ENCODE data around the gene FNDC3B.
"Not testable (repeated sequence)": the region's sequence is repeated elsewhere in the genome, so short reads cannot be mapped to it uniquely, and the experiment has no call there.

Gene FNDC3B

DNA sequence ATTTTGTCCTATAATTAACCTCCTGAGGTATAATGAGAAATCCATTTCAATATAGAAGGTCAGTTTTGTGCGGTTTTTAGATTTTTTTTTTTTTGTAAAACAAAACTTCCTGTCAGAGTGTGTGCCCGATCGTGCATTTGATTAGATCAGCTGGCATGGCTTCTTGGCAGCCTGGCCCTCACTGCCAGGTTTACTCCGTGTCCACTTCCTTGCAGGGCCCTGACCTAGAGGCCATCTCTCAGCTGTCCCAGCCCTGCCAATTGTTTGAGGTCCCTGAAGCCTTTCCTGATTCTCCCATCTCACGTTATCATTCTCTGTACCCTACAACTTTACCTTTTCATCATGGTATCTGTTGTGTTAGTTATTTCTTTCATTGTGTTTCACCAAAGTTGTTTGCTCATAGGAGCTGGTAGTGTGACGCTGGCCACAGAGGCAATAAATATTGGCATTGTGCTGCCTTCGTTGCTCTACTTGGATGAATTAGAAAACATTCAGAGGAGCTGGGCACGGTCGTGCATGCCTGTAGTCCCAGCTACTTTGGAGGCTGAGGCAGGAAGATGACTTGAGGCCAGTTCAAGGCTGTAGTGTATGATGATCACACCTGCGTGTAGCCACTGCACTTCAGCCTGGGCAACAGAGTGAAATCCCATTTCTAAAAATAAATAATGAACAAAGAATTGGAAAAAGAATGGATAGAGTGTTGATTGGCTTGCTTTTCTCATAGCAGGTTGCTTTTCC lies 206.9 kb downstream of the FNDC3B start:
- DNase-seq = no peak

DNA sequence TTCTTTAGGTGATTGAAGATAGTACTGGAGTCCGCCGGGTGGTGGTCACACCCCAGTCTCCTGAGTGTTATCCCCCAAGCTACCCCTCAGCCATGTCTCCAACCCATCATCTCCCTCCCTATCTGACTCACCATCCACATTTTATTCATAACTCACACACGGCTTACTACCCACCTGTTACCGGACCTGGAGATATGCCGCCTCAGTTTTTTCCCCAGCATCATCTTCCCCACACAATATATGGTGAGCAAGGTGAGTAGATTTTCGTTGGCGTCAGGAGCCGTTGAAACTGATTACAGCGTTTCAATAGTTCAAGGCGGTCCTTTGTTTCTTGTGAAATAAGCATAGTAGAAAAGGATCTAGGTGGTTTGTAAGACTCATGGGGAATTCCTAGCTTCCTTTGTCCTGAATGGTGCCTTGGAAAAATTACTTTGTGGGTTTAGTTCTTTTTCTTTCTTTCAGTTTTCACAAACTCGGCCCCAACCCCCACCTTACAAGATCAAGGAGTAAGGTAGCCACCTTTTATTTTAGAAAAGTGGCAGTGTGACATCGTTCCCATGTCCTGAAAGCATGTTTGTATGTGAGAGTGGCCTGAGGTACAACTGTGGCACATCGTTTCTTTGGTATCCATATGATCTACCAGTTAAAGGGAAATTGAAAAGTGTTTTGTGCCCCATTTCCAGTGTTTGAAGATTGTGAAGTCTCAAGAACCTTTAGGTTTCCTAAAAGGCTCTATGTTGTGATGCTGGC lies 208.3 kb downstream of the FNDC3B start:
- no peak for DNase-seq

DNA sequence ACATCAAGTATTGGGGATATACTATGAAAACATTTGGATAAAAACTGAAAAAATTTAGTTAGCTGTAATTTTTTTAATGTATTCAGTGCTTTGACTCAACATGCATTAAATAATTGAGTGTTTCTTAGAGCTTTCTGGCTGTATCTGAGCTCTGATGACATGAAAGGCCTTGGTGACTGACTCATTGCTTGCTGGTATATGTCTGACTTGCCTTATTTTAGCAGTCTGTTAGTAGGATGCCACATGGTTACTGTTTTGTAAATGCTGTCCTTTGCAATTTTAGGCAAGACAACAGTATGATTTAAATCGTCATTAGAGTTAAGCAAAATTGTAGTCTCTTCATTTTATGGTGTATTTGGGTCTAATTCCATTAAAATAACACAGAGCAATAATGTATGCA lies 209.7 kb downstream of the FNDC3B start:
- no peak for DNase-seq

DNA sequence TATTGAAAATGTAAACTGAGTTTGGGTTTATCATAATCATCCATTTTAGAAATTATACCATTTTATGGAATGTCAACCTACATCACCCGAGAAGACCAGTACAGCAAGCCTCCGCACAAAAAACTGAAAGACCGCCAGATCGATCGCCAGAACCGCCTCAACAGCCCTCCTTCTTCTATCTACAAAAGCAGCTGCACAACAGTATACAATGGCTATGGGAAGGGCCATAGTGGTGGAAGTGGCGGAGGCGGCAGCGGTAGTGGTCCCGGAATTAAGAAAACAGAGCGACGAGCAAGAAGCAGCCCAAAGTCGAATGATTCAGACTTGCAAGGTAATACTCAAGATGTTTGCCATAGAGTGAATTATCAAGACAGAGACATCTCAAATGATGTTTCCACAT lies 211.8 kb downstream of the FNDC3B start:
- DNase-seq = no peak

DNA sequence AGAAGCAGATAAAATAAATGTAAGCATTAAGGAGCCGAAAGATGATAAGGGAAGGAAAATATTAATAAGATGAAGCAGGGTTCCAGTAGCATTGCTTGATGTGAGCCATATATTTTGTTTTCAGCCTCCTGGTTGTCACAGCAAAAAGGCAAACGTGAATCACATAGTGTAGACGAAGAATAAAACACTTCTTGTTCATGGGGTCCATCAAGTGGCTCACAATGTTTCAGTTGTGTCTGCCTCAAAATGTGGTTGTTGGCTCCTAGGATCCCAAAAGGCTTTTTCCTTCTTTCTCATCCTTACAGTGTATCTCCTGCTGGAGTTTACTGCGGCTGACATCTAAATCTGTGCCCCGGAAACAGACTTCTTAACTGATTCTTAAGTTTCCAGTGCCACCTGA lies 213.8 kb downstream of the FNDC3B start:
- no peak for DNase-seq

GRCh38 chr3:172254542-172254941 lies 215.2 kb downstream of the FNDC3B start:
- no peak for DNase-seq

- DNase-seq = not testable (repeated sequence)
These were observed 215.9 kb downstream of the FNDC3B start for GRCh38 chr3:172255321-172255720.

DNA sequence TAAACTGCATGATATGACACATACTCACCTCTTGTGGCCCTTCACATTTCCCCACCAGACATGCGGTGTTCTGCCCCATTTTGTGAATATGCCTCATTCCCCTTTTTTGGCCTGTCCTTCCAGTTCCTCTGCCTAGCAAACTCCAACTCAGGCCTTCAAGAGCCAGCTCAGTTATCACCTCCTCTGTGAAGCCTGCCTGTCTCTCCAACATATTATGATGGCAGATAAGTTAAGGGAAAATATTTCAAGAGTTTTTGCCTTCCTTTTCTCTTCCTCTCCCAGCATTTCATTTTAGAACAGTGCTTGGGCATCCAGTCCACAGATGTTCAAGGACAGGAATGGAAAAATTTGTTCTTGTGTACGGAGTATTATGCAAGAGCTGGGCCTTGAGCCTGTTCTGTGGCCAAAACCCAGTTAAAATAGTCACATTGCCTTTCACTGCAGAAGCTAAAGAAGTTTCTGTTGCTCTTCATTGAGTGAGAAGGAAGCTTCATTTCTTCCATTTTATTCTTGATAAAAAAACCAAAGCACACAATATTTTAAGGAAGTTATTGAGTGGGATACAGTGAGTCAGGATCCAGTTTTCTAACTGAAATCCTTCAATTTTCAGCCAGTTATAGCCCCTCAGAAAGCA lies 216.8 kb downstream of the FNDC3B start:
- no peak for DNase-seq

GRCh38 chr3:172257648-172258400 lies 218.4 kb downstream of the FNDC3B start:
- DNase-seq = no peak

- DNase-seq = no peak
These were observed 219.2 kb downstream of the FNDC3B start for GRCh38 chr3:172258624-172259023.

- no peak for DNase-seq
These were observed 219.7 kb downstream of the FNDC3B start for GRCh38 chr3:172259111-172259541.

- no peak for DNase-seq
These were observed 220.4 kb downstream of the FNDC3B start for GRCh38 chr3:172259726-172260248.

GRCh38 chr3:172260381-172260780 lies 221.0 kb downstream of the FNDC3B start:
- no peak for DNase-seq

- DNase-seq = no peak
These were observed 221.7 kb downstream of the FNDC3B start for GRCh38 chr3:172261054-172261453.

- DNase-seq = no peak
These were observed 223.7 kb downstream of the FNDC3B start for GRCh38 chr3:172262991-172263608.

DNA sequence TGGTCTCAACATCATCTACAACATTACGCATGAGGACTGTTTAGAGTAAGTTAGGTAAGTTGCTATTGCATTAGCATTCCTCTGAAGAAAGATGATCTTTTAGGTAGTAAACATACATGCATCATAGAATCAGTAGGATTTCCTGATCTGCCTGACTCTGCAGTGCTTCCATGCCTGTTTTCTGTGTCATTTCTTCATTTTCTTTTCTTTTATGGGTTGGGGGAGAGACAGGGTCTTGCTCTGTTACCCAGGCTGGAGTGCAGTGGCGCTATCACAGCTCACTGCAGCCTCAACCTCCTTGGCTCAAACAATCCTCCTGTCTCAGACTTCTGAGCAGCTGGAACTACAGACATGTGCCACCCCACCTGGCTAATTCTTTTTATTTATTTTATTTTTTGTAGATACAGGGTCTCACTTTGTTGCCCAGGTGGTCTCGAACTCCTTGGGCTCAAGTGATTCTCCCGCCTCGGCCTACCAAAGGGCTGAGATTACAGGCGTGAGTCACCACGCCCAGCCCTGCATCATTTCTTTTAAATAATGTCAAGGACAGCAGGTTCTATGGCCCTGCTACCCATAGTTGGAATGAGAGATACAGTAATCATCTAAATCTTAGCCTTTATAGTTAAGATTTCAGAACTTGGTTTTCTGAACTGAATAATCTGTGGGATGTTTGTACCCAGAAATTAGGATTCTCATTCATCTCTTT lies 224.6 kb downstream of the FNDC3B start:
- no peak for DNase-seq

- no peak for DNase-seq
These were observed 226.7 kb downstream of the FNDC3B start for GRCh38 chr3:172266103-172266502.

DNA sequence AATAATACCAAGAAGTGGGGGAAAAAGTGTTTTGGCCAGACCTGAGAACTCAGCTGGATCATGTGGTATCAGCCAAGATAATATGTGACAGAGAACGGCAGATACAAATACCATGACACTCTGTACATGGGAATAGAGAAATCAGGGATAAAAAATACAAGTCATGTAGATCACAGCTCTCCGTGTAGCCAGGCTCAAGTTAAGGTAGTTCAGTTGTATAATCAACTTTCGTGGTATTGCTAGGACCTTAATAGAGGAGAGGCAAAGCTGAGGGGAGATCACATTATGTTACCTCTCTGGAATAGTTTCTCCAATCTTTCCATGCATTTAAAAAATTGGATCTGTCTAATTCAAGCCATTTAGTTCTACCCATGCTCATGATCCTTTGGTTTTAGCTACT lies 229.0 kb downstream of the FNDC3B start:
- no peak for DNase-seq

GRCh38 chr3:172268868-172269267 lies 229.5 kb downstream of the FNDC3B start:
- no peak for DNase-seq

GRCh38 chr3:172270557-172271166 lies 231.3 kb downstream of the FNDC3B start:
- no peak for DNase-seq

DNA sequence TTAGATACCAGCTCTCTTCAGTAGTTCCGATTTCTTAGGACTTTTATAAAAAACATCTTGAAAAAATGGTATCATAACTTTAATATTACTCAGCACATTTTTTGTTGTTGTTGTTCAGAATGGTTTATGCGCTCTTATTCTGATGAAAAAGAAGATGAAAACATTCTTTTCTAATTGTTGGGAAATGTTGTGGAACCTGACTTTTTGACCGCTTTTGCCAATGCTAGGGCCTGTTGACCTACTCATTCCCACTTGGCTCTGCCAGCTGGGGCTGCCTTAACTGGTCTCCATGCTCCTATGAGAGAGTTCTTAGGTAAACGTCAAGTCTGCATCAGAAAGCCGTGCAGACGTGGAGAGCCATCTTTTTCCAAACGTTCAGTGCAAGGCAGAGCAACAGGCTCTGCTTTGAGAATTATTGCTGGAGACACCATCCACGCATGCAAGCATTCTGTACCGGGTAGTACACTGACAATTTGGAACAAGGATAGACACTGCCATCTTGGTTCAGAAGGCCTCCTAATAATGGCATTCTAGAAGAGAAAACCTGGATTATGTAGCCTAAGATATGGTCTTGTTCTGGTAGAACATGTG lies 232.1 kb downstream of the FNDC3B start:
- DNase-seq = no peak

Measured in NCI-H1048 (cell line).